Skeletal muscle cell (primary cell): ENCODE data around the gene ST13.
"Not testable (repeated sequence)": the region's sequence is repeated elsewhere in the genome, so short reads cannot be mapped to it uniquely, and the experiment has no call there.

Experiments
- DNase-seq: peaks from one replicate; pipeline ENCODE4 v3.0.0-alpha.2; 2010; ENCODE audit warnings: low read depth
- H3K4me3 ChIP-seq: 2 replicates; pipeline ENCODE4 v1.5.1; 2011; ENCODE audit warnings: low read depth, mild to moderate bottlenecking, control low read depth, low read length, moderate library complexity

The ST13 gene

GRCh38 chr22:40856513-40857308 lies at the start of gene ST13, which contains the start of gene XPNPEP3:
ST13 (minus strand) TSS chr22:40856639; CDS start chr22:40856540, 99 bp downstream.
XPNPEP3 (plus strand) TSS chr22:40857148; CDS start chr22:40857182, 34 bp downstream.
- DNase-seq = peak; percentile 89
- peak within 1 kb of the TSS; percentile 100 for H3K4me3 ChIP-seq

- DNase-seq = no peak
- no peak overlapping the region for H3K4me3 ChIP-seq
These were observed 47.7 kb upstream of the ST13 start for GRCh38 chr22:40904101-40904500.

- peak; percentile 12 for DNase-seq
- H3K4me3 ChIP-seq = no peak overlapping the region
These were observed 42.5 kb upstream of the ST13 start for GRCh38 chr22:40898850-40899357.

- no peak for DNase-seq
- no peak overlapping the region for H3K4me3 ChIP-seq
These were observed 38.0 kb upstream of the ST13 start for GRCh38 chr22:40894417-40894816.

- no peak for DNase-seq
- H3K4me3 ChIP-seq = no peak overlapping the region
These were observed 34.4 kb upstream of the ST13 start for GRCh38 chr22:40890881-40891280.

- no peak for DNase-seq
- H3K4me3 ChIP-seq = no peak overlapping the region
These were observed 32.7 kb upstream of the ST13 start for GRCh38 chr22:40889116-40889515.

GRCh38 chr22:40878922-40879321 lies 22.5 kb upstream of the ST13 start:
- H3K4me3 ChIP-seq = no peak overlapping the region
- DNase-seq = no peak

GRCh38 chr22:40877488-40877887 lies 21.0 kb upstream of the ST13 start:
- DNase-seq = no peak
- no peak overlapping the region for H3K4me3 ChIP-seq

GRCh38 chr22:40876907-40877306 lies 20.5 kb upstream of the ST13 start:
- no peak for DNase-seq
- no peak overlapping the region for H3K4me3 ChIP-seq

- no peak for DNase-seq
- H3K4me3 ChIP-seq = no peak overlapping the region
These were observed 18.7 kb upstream of the ST13 start for GRCh38 chr22:40875111-40875510.

- DNase-seq = no peak
- no peak overlapping the region for H3K4me3 ChIP-seq
These were observed 17.6 kb upstream of the ST13 start for GRCh38 chr22:40874016-40874415.

GRCh38 chr22:40868379-40868778 lies 11.9 kb upstream of the ST13 start:
- not testable (repeated sequence) for DNase-seq

GRCh38 chr22:40867109-40867508 lies 10.7 kb upstream of the ST13 start:
- no peak overlapping the region for H3K4me3 ChIP-seq
- no peak for DNase-seq

More at GRCh38 chr22:40868379-40868778, 11.9 kb upstream of the ST13 start:
- H3K4me3 ChIP-seq = not testable (repeated sequence)

- H3K4me3 ChIP-seq = no peak overlapping the region
- DNase-seq = no peak
These were observed 6.1 kb upstream of the ST13 start for GRCh38 chr22:40862537-40862936.

GRCh38 chr22:40862013-40862412 lies 5.6 kb upstream of the ST13 start, which contains the start of gene DNAJB7:
DNAJB7 (minus strand) TSS chr22:40862113; CDS start chr22:40861994, 119 bp downstream.
- DNase-seq = no peak
- no peak within 1 kb of the TSS for H3K4me3 ChIP-seq

GRCh38 chr22:40857309-40857855 lies 943 bp upstream of the ST13 start:
- peak overlapping the region; percentile 100 for H3K4me3 ChIP-seq
- DNase-seq = no peak

- no peak for DNase-seq
- peak overlapping the region; percentile 100 for H3K4me3 ChIP-seq
These were observed 393 bp downstream of the ST13 start for GRCh38 chr22:40855979-40856512.

GRCh38 chr22:40855071-40855978 lies 1.1 kb downstream of the ST13 start:
- DNase-seq = no peak

GRCh38 chr22:40853961-40854360 lies 2.5 kb downstream of the ST13 start:
- DNase-seq = no peak
- peak overlapping the region; percentile 100 for H3K4me3 ChIP-seq

More at GRCh38 chr22:40855071-40855978, 1.1 kb downstream of the ST13 start:
- H3K4me3 ChIP-seq = peak overlapping the region; percentile 100
